ENCODE data around the gene HSD11B2. TPM values are rescaled to one million over a fixed set of nuclear protein-coding genes. Genes with fewer than 3 reads are reported as not detected.

The HSD11B2 gene
- total RNA-seq, 1 experiment from 2014 or later = 9.7 TPM

DNA sequence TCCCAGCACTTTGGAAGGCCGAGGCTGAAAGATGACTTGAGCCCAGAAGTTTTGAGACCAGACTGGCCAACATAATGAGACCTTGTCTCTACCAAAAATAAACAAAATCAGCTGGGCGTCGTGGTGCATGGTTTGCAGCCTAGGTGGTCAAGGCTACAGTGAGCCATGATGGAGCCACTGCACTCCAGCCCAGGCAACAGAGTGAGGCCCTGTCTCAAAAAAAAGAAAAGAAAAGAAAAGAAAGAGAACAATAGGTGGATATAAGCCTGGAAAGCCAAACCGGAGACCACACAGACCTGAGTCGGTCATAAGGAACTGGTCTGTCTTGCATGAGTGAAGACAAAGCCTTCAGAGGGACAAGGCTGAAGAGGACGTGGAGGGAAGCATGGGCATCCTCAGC, 35.7 kb downstream of the HSD11B2 start:
- Histone ChIP-seq H3K4me1 (ENCODE audit: control insufficient read depth in 1 of 2, insufficient read depth in 2 of 2, low read length in 2 of 2) (peaks cover 6 to 19% of the 10 kb centered on the region in 2 experiments; a peak in 3 of 4 replicates), H2AFZ (ENCODE audit: low read depth, low read length, poor library complexity, severe bottlenecking) (no peak overlapping the region), H3K79me2 (ENCODE audit: insufficient read depth, low read length) (peaks cover 10% of the 10 kb centered on the region; the same call in 1 of the 2 replicates), H3K9me2 (ENCODE audit: insufficient read depth) (no peaks in the 10 kb centered on the region), H3K27me3 (ENCODE audit: insufficient read depth, low read length) (no peaks in the 10 kb centered on the region), H3K9ac (ENCODE audit: low read length) (no peak overlapping the region), H3K9me3 (ENCODE audit: control insufficient read depth in 1 of 2, insufficient read depth in 1 of 2, low read depth in 1 of 2, low read length in 2 of 2) (no peaks in the 10 kb centered on the region), H3K27ac (ENCODE audit: low read depth, low read length) (no peak overlapping the region), H3K4me2 (ENCODE audit: low read length) (no peak overlapping the region), H3K4me3 (replicated peaks in 1 of 2; ENCODE audit: low read depth in 1 of 2, low read length in 2 of 2) (no peak overlapping the region), H3K36me3 (ENCODE audit: control insufficient read depth in 1 of 2, insufficient read depth in 2 of 2, low read length in 2 of 2) (no peaks in the 10 kb centered on the region), H4K20me1 (ENCODE audit: insufficient read depth) (no peaks in the 10 kb centered on the region)
- DNase-seq (ENCODE audit: low read depth, low spot score) = no peak
- TF ChIP-seq, protein P1, sequence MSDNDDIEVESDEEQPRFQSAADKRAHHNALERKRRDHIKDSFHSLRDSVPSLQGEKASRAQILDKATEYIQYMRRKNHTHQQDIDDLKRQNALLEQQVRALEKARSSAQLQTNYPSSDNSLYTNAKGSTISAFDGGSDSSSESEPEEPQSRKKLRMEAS (IDR thresholded peaks at IDR 0.05) = no peak
- no peak for TF ChIP-seq SIN3A (IDR thresholded peaks at IDR 0.05; ENCODE audit: low read depth)
- no peak for TF ChIP-seq ELF1 (IDR thresholded peaks at IDR 0.05; ENCODE audit: borderline replicate concordance, low read depth)
- TF ChIP-seq CBX3 (IDR thresholded peaks at IDR 0.05; ENCODE audit: low read depth) = no peak
- TF ChIP-seq POLR2A (IDR thresholded peaks at IDR 0.05; ENCODE audit: borderline replicate concordance, extremely low read depth, insufficient read depth, insufficient read length) = no peak
- TF ChIP-seq EZH2 (IDR thresholded peaks at IDR 0.05) = no peak
- TF ChIP-seq, protein P2, sequence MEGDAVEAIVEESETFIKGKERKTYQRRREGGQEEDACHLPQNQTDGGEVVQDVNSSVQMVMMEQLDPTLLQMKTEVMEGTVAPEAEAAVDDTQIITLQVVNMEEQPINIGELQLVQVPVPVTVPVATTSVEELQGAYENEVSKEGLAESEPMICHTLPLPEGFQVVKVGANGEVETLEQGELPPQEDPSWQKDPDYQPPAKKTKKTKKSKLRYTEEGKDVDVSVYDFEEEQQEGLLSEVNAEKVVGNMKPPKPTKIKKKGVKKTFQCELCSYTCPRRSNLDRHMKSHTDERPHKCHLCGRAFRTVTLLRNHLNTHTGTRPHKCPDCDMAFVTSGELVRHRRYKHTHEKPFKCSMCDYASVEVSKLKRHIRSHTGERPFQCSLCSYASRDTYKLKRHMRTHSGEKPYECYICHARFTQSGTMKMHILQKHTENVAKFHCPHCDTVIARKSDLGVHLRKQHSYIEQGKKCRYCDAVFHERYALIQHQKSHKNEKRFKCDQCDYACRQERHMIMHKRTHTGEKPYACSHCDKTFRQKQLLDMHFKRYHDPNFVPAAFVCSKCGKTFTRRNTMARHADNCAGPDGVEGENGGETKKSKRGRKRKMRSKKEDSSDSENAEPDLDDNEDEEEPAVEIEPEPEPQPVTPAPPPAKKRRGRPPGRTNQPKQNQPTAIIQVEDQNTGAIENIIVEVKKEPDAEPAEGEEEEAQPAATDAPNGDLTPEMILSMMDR (IDR thresholded peaks at IDR 0.05 in 2 of 3, conservative IDR thresholded peaks at IDR 0.05 in 1 of 3; ENCODE audit: borderline replicate concordance in 1 of 3, insufficient read depth in 1 of 3, low read depth in 2 of 3, low read length in 2 of 3) = no peak
- BruUV-seq (replicated peaks) = no TSS peak
- RAD21 ChIA-PET (ENCODE audit: low non-redundant PET in 1 of 2, low total read pairs in 2 of 2, uncharacterized antibody in 2 of 2, unreplicated experiment in 2 of 2) = interaction anchor here in 1 of 2 experiments (1.3 to 2.3 kb wide), 2 partner anchors 24 to 38 kb away, joined by 3 to 11 read pairs; no protein-coding TSS in a partner anchor
- intact Hi-C loops (cut with micrococcal nuclease) = loop anchor here (1.0 to 2.0 kb wide), 2 partner anchors 118 to 512 kb away; no protein-coding TSS in a partner anchor
- no peak for ATAC-seq
- POLR2A ChIA-PET = no interaction called here
- CTCF ChIA-PET = interaction anchor here (1.3 to 3.4 kb wide), 3 partner anchors 10 to 39 kb away, joined by 6 to 16 read pairs (median 15); partner anchors contain the start of gene ATP6V0D1

DNA sequence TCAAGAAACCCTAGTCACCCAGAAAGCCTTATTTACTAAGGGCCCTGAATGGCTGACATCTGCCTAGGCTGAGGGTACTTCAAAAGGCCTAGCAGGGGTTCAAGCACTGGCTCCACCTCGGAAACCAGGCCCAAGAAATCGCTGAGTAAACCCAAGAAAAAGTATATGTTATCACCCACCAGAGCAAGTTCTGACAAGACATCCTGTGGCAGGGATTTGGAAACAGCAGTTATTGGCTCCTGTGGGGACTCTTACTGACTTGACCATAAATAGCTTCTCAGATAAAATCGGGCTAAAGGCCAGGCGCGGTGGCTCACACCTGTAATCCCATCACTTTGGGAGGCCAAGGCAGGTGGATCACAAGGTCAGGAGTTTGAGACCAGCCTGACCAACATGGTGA, 37.8 kb downstream of the HSD11B2 start:
- H3K4me2 ChIP-seq (ENCODE audit: low read length) = no peak overlapping the region
- TF ChIP-seq, protein P2 (IDR thresholded peaks at IDR 0.05 in 2 of 3, conservative IDR thresholded peaks at IDR 0.05 in 1 of 3; ENCODE audit: borderline replicate concordance in 1 of 3, insufficient read depth in 1 of 3, low read depth in 2 of 3, low read length in 2 of 3) = no peak
- TF ChIP-seq ZNF274 (IDR thresholded peaks at IDR 0.05; ENCODE audit: low read depth, low read length) (no peak), CEBPB (IDR thresholded peaks at IDR 0.05; ENCODE audit: low read depth) (no peak)
- TF ChIP-seq, protein P3, sequence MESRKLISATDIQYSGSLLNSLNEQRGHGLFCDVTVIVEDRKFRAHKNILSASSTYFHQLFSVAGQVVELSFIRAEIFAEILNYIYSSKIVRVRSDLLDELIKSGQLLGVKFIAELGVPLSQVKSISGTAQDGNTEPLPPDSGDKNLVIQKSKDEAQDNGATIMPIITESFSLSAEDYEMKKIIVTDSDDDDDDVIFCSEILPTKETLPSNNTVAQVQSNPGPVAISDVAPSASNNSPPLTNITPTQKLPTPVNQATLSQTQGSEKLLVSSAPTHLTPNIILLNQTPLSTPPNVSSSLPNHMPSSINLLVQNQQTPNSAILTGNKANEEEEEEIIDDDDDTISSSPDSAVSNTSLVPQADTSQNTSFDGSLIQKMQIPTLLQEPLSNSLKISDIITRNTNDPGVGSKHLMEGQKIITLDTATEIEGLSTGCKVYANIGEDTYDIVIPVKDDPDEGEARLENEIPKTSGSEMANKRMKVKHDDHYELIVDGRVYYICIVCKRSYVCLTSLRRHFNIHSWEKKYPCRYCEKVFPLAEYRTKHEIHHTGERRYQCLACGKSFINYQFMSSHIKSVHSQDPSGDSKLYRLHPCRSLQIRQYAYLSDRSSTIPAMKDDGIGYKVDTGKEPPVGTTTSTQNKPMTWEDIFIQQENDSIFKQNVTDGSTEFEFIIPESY (IDR thresholded peaks at IDR 0.05; ENCODE audit: extremely low read depth, insufficient replicate concordance, low read length) = no peak

More for the DNA sequence above, 37.8 kb downstream of the HSD11B2 start:
- Histone ChIP-seq H3K4me1 (ENCODE audit: control insufficient read depth in 1 of 2, insufficient read depth in 2 of 2, low read length in 2 of 2) (peaks cover 3 to 10% of the 10 kb centered on the region in 2 experiments; a peak in 3 of 4 replicates), H3K9ac (ENCODE audit: low read length) (no peak overlapping the region), H3K27me3 (ENCODE audit: insufficient read depth, low read length) (no peaks in the 10 kb centered on the region), H3K36me3 (ENCODE audit: control insufficient read depth in 1 of 2, insufficient read depth in 2 of 2, low read length in 2 of 2) (no peaks in the 10 kb centered on the region), H3K79me2 (ENCODE audit: insufficient read depth, low read length) (peaks cover 10% of the 10 kb centered on the region; the same call in 1 of the 2 replicates), H3K27ac (ENCODE audit: low read depth, low read length) (no peak overlapping the region), H3K9me2 (ENCODE audit: insufficient read depth) (no peaks in the 10 kb centered on the region), H3K4me3 (replicated peaks in 1 of 2; ENCODE audit: low read depth in 1 of 2, low read length in 2 of 2) (no peak overlapping the region), H4K20me1 (ENCODE audit: insufficient read depth) (no peaks in the 10 kb centered on the region), H3K9me3 (ENCODE audit: control insufficient read depth in 1 of 2, insufficient read depth in 1 of 2, low read depth in 1 of 2, low read length in 2 of 2) (no peaks in the 10 kb centered on the region), H2AFZ (ENCODE audit: low read depth, low read length, poor library complexity, severe bottlenecking) (no peak overlapping the region)
- ChIA-PET POLR2A (no interaction called here), RAD21 (ENCODE audit: low non-redundant PET in 1 of 2, low total read pairs in 2 of 2, uncharacterized antibody in 2 of 2, unreplicated experiment in 2 of 2) (no interaction called here), CTCF (interaction anchor here (1.9 kb wide), 1 partner anchor 41 kb away, joined by 6 read pairs; no protein-coding TSS in a partner anchor)
- intact Hi-C loops (cut with micrococcal nuclease) = no loop called here
- BruUV-seq (replicated peaks) = no TSS peak
- ATAC-seq = no peak
- DNase-seq (ENCODE audit: low read depth, low spot score) = no peak

All from HCT116 (cell line).